NCI-H1930 (cell line): ENCODE results near the gene FUT3.
"Not testable (repeated sequence)": the region's sequence is repeated elsewhere in the genome, so short reads cannot be mapped to it uniquely, and the experiment has no call there.

ENCODE experiments used
- DNase-seq, 2 experiments: peaks; one replicate each; lab custom pipeline; 2025; lab: John Stamatoyannopoulos, UW

The FUT3 gene

DNA sequence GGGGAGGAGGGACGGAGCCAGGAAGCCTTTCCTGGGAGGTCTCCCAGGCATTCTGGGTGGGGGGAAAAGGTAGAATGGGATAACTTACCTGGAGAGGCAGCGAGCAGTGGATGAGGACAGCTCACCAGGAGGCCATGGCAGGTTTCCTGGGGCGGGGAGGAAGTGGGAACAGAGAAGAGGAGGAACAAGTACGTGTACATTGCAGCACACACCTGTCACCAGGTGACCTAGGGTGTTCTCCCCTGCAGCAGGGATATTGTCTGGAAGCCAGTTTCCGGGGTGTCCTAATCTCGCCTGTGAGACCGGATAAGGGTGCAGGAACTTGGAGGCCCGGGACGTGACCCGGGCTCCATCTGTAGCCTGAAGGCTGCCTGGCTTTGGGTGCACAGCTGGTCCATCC, at the start of gene FUT3:
TSS of gene FUT3 (minus strand) at position 148 of the 400 bp plus-strand sequence.
- no peak for DNase-seq

DNA sequence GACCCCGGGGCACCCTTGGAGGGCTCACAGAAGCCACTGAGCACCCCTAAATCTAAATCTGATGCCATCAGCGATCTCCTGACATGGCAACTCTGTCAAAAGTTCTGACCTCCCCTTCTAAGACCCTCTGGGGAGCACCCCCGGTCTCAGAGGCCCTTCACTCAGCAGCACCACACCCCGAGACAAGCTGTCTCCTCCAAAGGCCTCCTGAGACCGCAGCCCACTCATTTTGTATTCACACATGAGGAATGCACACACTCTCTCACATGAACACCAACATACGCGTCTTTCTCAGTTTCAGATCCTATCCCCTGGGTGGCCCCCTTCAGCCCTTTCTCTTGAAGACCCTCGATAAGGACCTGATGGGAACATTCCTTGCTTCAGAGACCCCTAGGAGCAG, 49.7 kb upstream of the FUT3 start:
- no peak for DNase-seq

DNA sequence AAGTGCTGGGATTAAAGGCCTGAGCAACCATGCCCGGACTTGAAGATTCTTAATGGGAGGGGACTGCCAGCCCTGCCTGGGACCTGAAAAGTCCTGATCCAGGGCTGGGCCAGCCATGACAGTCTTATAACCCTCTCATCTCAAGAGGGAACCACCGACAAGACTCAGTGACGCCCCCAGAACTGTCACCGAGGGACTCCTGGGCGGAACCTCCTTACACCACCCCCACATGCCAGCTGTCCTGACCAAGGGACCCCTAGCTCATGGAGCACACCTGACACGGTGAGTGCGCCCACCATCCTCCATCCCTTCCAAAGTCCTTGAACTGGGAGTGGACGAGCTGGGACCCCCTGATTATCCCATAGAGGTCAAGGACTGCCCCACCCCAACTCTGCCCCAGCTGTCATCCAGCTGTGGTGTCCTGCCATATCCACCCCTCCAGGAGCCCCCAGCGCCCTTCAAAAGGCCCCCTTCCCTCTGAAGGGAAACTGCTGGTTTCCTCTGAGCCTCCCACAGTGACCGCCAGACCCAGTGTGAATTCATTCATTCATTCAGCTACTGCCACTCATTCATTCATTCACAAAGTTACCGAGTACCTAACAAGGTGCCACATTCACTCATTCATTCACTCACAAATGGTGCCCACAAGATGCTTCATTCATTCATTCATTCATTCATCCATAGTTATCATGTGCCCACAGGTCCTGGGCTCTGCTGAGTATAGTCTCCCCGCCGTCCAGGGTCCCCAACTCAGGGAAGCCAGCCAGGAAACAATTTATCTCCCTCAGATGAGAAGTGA, 48.7 kb upstream of the FUT3 start:
- no peak for DNase-seq

DNA sequence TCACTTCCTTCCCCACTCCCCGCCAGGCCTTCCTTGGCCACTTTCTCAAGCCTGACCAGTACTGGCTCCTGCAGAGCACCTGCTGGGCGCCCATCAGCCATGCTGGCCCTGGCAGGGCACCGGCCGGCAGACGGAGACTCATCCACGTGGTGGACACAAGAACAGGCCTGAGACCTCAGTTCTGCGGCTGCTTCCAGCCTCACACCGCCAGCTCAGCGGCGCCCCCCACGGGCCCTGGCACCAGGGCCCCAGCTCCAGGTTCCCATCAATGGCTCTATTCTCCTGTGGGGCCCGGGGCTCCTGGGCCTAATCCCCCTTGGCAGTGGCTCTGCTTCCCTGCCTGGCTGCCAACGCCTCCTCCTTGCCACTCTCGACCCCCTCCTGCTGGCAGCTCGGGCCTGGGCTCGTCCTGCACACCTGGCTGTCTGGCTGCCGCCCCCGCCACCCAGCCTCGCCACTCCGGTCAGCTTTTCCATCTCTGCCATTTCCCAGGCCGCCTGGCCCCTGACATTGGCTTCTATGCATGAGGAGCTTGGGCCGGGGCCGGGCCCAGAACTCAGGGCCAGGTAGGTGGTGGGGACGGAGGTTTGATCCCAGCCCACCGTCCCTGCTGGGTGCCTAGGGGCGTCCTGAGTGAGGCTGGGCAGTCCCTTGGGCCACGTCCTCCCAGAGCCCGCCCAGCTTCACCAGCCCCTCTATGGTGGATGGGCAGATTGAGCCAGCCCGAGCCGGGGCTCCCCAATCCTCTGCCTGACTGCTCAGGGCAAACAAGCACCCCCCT, 46.1 kb upstream of the FUT3 start:
- no peak for DNase-seq

DNA sequence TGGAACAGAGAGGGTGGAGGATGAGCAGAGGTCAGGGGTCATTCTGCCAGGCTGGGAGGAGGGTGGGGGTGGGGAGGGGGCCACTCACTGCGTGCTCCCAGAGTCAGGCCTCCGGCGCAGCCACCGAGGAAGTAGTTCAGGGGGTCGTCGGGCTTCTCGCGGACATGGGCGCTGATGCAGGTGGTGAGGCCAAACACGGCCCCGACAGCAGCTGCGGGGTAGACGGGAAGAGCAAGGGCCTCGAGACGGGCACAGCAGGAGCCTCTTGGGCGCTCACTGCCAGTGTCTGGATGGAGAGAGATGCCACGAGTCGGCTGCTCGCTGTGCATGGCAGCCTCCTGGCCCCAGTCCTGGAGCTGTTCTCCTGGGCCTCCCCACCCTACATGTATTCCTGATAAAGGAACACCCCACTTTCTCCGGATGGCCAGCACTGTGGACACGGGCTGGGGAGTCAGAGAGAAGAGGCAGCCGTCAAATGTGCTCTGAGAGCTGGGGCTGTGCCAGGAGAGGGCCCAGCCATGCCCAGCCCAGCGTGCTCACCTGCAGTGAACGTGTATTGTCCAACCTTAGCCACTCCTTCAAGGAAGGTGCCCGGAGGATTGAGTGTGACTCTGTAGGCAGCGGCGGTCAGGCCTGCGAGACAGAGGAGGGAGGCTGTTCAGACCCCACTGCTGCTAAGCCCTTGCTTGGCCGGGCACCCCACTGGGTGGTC, 45.3 kb upstream of the FUT3 start:
- no peak for DNase-seq

DNA sequence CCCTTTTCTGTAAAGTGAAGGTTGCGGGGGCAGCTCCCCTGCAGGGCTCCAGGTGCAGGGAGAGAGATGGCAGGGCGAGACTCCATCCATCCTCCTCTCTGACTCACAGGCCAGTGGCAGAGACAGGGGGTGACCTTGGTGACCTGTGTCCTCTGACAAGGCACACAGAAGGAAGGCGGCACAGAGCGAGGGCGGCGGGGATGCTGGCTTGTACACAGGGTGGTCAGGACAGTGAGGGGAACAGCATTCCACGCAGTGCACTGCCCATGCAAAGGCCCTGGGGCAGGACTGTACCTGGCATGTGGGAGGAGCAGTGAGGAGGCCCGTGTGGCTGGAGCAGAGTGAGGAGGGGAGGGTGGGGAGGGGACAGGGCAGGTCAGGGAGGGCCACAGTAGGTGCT, 44.6 kb upstream of the FUT3 start:
- DNase-seq: no peak

DNA sequence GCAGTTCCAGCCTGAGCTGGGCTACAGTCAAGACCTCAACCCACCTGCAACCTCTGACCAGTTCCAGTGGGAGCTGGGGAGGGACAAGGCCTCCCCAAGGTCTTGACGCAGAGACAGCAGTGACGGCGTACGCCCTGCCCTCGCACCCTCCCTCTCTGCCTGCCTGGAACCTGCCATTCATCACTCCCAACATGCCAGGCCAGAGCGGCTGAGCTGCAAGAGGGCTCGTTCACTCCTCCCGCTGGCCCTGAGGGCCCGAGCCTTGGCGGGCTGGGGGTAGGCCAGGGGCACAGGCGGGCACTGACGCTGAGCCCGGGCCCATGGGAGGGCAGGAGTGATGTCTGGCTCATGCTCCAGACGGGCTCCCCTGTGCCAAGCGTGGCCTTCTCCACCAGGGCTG, 44.2 kb upstream of the FUT3 start:
- no peak for DNase-seq

DNA sequence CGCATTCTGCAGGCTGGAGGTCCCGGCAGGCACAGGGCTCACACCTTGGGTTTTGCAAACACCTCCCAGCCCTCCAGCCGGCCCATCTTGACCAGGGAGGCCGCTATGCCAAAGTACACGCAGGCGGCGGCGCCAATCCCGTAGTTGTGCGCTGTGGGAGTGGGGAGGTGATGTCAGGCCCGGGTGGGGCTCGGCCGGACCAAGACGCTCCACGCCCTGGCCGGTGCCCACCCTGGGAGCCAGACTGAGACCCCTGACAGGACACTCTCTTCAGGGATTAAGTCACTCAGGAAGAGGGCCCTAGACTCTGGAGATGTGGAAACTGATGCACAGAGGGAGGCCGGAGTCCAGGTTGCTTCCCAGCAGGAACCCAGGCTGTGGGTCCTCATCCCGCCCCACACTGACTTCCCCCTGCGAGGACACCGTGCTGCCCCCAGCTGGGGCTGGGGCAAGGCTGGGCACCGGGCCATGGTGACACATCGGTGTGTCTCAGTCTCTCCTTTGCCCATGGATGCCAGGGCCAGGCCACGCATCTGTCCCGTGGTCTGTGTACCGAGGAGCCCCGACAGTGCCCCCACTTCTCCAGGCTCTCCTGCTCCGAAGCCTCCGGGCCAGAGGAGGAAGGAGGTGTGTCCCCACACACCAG, 43.6 kb upstream of the FUT3 start:
- no peak for DNase-seq

DNA sequence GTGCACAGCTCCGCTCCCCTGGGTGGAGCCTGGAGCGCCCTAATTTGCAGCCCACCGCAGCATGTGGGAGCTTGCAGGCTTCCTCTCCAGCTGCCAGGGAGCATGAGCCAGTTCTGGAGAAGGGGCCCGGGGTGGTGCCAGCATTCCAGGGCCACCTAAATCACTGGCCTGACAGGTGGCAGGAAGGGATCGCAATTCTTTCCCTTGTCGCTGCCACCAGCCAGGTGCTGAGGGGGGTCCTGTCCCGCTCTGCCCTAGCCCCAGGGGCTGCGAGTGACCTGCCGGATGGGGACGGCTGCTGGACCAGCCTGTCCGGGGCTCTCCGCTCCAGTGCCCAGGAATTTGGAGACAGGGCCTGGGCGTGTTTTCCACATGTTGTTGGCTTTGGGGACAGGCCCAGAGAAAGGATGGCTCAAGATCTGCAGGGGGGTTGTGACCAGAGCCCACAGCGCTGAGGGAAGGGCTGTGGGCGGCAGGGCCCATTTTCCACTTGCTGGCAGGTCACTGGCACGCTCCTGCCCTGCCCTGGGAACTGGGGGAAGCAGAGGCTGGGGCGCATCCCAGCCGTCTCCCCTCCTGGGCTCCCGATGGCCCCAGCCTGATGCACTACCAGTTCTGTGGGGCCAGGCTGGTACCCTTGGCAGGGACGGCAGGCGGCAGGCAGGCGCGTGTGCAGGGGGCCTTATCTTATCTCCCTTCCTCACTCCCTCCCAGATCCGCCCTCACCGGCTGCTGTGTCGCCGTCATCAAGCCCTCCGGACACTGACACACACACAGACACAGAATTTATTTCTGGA, 42.9 kb upstream of the FUT3 start:
- no peak for DNase-seq

DNA sequence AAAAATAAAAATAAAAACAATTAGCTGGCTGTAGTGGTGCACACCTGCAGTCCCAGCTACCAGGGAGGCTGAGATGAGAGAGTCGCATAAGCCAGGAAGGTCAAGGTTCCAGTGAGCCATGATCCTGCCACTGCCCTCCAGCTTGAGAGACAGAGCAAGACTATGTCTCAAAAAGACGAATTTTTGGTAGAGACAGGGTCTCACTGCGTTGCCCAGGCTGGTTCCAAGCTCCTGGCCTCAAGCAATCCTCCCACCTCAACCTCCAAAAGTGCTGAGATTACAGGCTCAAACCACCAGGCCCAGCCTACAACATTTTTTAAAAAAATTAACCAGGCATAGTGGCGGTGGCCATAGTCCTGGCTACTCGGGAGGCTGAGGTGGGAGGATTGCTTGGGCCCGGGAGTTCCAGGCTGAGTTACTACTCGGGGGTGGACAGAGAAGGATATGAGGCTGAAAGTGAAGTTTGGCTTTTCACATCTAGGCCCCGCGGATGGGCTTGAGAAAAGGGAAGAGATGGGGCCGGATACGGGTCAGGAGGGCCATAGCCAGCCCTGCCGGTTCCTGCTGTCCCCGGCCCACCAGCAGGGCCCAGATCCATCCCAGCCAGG, 42.2 kb upstream of the FUT3 start:
- DNase-seq: no peak

DNA sequence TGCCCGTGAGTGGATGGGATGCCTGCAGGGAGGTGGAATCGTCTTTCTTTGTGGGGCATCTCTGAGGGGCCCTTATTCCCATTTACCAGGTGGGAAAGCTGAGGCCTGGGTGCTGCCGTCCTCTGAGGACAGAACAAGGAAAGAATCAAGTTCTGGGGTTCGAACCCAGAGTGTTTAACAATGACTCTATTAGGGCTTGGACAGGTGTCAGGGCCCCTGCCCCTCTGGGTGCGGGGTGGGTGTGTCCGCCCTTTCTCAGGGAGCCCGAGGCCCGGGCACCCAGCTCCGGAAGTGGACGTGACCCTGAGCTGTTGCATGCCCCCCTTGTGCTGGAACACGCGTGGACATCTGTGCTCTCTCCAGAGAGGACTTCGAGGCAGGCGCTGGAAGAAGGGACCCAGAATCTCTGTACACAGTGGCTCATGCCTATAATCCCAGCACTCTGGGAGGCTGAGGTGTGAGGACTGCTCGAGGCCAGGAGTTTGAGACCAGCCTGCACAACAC, 41.6 kb upstream of the FUT3 start:
- DNase-seq: no peak

DNA sequence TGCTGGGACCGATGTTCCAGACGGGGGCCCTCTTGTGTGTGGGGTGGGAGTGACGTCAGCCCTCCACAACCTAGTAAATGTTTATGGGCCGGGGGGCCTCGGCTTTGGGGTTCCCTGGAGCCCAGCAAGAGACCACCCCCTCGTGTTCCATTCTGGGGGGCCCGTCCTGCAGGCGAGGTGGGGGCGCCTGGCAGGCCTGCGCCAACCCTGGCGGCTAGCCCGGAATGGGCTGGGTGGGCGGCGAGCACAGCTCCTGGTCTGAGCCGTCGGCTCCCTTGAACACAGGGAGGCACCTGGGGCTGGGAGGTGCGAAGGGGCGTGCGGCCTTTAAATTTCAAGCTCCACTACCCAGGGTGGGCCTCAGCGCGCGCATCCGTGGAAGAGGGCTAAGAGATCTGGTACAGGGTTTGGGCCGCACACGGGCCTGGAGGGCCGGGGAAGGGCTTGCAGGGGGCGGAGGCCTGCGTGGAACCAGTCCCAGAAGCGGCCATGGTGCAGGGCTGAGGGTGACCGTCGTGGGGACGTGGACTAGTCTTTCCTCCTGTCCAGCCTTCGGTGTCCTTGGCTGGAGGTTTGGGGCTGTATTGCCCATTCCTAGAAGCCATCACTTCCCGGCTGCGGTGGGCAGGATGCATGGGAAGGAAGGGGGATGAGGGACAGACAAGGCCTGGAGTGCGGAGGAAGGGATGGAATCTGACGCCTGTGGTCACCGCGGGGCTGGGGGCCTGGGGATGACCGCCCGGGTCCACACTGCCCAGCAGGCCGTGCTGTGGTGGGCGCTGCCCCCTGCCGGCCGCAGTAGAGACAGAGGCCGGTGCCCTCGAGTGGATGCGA, 40.9 kb upstream of the FUT3 start:
- DNase-seq: peak in 1 of 2 experiments; percentile 12

DNA sequence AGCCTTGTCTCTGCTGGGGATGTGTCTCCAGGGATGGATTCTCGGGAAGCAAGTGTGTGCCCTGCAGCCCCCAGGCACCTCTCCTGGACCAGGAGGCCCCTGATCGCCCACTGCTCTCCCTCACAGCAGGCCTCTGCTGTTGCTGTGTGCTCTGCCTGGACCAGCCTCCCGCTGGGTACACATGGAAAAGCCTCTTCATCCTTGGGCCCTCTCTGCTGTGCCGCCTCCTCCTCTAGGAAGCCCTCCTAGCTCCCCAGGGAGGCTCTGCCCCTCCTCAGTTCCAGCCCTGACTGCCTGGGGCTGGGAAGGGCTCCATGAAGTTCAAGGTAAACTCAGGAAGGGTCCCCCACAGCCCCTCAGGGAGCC, 40.3 kb upstream of the FUT3 start:
- DNase-seq: no peak

DNA sequence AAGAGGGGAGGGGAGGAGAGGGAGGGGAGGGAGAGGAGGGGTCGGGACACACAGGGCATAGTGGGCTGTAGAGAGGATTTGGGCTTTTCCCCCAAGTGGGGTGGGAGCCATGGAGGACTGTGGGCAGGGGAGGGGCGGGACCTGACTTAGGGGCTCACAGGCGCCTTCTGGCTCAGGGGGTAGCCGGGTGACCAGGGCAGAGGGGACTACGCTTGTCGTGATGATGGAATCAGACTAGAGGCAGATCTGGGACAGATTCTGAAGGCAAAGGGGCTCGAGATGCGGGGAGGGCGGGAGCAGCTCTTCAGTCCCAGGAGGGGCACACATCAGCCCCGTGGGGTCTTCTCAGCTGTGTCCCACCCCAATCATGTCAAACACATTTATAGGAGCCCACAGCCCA, 38.9 kb upstream of the FUT3 start:
- DNase-seq: no peak

DNA sequence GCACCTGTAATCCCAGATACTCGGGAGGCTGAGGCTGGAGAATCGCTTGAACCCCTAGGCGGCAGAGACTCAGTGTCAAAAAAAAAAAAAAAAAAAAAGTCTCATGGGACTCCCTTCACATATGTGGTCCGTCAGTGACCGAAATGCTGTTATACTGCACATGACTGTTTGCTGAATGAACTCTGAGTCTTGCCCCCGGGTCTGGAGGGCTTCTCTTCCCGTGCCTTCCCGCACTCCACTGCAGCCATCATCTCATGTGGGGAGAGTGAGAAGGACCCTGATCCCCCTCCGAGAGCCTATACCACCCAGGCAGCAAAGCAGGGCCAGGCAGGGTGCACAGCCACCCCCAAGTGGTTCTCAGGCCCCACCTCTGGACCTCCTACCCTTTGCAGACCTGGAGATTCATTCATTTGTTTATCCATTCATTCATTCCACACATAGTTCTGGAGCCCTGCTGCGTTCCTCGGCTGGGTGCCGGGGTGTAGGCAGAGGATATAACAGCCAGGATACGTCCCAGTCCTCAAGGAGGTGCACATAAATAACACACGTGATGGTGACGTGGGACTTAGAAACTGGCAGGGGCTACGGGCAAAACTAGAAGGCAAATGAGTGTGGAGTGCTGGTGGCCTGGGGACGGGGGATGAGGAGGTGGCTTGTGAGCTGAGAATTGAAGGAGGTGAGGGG, 38.2 kb upstream of the FUT3 start:
- DNase-seq: no peak

DNA sequence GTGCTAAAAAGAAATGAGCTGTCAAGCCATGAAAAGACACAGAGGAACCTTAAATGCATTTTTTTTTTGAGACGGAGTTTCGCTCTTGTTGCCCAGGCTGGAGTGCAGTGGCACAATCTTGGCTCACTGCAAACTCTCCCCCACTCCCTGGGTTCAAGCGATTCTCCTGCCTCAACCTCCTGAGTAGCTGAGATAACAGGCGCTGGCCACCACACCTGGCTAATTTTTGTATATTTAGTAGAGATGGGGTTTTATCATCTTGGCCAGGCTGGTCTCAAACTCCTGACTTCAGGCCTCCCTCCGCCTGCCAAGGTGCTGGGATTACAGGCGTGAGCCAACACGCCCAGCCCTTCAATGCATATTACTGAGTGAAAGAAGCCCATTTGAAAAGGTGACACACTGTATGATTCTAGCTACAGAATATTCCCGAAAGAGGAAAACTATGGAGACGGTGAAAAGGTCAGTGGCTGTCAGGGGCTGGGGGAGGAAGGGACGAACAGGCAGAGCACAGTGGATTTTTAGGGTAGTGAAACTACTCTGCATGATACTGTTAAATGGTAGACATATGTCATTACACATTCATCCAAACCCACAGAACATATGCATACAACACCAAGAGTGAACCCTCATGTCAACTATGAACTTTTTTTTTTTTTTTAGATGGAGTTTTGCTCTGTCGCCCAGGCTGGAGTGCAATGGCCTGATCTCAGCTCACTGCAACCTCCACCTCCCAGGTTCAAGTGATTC, 33.0 kb upstream of the FUT3 start:
- DNase-seq: not testable (repeated sequence)

DNA sequence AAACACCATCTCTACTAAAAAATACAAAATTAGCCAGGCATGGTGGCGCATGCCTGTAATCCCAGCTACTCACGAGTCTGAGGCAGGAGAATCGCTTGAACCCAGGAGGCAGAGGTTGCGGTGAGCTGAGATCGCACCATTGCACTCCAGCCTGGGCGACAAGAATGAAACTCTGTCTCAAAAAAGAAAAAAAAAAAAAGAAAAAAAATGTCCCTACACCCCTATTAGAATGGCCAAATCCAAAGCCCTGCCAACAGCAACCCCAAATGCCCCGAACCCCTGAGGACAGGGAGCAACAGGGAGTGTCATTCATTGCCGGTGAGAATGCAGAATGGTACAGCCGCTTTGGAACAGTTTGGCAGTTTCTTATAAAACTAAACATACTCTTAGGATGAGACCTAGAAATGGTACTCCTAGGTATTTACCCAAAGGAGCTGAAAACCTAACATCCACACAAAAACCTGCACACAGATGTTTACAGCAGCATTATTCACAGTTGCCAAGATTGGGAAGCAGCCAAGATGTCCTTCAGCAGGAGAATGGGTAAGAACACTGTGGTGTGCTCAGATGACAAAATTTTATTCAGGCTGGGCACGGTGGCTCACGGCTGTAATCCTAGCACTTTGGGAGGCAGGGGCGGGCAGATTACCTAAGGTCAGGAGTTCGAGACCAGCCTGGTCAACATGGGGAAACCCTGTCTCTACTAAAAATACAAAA, 32.1 kb upstream of the FUT3 start:
- not testable (repeated sequence) for DNase-seq

DNA sequence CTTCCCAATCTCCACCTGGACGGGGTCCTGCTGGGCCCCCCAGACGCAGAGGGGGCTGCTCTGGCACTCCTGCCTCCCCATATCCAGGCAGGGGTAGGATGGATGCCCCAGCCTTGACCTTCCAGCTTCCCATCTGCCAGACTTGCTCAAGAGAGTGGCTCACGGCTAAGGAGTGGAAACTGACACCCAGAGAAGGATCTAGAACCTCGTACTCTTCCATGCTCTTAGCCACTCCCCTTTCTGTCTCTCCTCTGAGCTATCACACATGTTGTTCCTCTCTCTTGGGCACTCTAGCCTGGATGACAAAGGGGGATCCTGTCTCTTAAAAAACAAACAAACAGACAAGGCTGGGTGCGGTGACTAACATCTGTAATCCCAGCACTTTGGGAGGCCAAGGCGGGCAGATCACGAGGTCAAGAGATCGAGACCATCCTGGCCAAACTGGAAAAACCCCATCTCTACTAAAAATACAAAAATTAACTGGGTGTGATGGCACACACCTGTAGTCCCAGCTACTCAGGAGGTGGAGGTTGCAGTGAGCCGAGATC, 31.2 kb upstream of the FUT3 start:
- DNase-seq: no peak
